HG03196 (cell line): ENCODE results near the gene SLC51B.
"Not testable (repeated sequence)": the region's sequence is repeated elsewhere in the genome, so short reads cannot be mapped to it uniquely, and the experiment has no call there.

Experiments used
- ATAC-seq: cut with Tn5 transposase; IDR thresholded peaks from one replicate; pipeline ENCODE4 v1.9.1; 2021; ENCODE audit not compliant: unreplicated experiment

SLC51B gene

DNA sequence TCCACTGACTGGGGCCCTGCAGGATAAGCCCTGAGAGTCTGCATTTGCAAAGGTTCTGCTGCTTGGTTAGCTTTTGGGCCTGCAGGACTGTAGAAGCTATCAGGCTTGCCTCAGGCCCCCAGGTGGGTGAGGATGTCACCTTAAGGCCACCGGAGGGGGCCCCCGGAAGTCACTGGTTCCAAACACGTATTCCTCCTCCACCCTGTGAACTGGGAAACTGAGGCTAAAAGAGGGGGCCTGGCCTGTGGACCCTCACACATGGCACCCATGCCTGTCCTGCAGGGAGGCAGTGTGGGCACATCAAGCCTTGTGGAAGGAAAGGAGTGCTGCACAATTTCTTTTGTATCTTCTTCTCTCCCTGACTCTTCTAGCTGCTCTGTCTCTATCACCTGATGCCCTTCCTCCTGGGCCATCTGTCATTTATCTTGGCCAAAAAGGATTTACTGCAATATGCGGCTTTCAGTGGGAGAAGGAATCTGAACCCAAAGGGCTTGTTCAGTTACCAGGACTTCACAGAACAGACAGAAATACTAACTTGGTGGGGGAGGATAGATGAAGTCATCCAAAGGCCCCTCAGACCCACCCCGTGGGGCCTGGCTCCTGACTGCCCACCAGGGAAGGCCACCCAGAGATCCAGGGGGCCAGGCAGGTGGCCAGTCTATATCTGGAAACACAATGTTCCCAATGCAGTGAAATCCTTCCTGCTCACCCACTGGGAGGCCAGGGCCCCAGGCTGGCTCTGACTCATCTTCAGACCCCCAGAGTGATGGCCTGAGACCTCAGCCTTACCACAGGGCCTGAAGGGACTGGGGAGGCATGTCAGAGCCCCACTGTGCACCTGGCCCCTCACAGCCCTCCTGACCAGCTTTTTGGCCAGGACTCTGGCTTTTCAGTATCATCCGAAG is 51.5 kb downstream of the SLC51B start:
- ATAC-seq = no peak

DNA sequence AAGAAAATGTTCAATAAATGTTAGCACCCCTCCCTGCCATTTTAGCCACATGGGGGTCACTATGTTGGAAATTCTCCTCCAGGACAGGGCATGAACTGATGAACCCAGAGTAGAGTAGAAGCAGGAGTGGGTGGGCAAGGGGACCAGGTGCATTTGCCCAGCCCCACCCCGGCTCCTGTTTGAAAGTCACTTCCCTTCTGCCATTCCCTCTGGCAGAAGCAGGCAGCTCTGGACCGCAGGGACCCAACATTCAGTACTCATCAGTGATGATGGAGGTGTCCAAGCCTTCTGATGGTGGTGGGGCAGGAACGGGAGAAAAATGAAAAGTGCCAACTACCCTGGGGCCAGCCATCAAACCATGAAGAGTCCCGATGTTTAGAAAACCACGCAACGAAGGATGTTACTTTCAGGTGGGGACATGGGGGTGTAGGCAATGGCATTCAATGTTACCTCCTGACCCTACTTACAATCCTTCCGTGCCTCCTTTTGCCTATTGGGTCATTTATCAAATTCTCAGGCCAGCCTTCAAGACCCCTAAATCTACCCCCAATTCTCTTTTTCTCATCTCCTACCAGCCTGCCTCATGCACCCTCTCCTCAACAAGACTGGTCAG is 52.6 kb downstream of the SLC51B start:
- ATAC-seq = no peak

DNA sequence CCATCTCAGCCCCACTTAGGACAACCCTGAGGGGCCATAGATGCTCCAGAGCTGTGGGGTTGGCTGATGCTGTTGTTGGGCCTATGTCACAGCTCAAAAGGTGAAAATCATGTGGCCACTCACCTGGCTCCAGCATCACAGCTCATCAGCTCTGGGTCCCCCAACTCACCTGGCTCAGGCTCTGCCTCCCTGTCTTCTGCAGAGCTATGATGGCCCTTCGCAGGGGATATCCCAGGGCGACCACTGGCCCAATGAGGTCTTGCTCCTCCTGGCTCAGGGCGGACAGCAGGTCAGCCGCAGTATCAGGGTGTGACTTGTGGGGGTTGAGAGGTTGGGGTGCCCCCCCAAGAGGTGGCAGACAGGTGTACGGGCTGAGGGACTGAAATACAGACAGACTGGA is 54.1 kb downstream of the SLC51B start:
- no peak for ATAC-seq

DNA sequence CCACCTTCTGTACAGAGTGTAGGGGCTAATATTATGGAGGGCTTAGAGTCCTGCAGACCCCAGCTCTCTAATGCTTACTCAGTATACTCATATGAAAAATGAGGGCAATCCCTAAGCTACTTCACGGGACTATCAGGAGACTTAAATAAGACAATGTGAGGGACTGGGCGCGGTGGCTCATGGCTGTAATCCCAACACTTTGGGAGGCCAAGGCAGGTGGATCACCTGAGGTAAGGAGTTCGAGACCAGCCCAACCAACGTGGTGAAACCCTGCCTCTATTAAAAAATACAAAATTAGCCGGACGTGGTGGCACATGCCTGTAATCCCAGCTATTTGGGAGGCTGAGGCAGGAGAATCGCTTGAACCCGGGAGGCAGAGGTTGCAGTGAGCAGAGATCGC is 54.6 kb downstream of the SLC51B start:
- ATAC-seq = not testable (repeated sequence)

DNA sequence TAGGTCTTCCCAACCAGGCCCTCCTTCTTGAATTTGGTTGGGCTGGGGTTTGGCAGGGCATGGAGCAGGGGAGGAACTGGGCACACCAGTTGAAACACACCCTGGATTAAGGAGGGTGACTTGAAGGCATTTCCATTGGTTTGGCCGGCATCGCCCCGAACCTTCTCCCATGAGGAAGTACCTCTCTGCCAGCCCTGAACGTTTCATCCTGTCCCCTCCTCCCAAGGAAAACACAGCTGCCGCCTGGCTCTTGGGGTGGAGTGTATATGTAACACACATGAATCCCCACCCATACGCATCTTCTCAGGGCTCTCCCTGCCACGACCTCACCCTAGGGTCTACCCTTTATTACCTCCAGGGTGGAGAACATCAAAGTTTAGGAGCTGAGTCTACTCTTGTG is 55.3 kb downstream of the SLC51B start:
- no peak for ATAC-seq

DNA sequence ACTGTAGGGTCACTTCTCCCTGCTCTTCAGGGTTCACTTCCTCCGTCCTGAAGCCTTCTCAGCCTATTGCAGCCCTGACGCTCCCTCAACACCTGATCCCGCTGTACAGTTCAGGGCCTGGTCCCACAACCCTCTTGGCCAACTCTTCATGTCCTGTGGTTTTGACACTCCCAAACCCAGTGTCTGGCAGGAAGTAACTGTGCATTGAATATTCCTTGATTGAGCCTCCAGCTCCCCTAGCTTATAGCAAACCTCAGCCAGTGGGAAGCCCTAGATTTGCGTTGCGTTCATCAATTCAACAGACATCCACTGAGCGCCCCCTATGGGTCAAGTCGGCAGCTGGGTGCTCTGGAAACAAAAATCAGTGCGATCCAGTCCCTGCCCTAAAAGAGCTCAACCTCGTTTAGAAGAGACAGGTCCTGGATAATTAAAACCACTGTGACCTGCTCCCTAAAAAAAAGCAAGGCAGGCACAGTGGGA is 56.3 kb downstream of the SLC51B start:
- ATAC-seq = no peak

DNA sequence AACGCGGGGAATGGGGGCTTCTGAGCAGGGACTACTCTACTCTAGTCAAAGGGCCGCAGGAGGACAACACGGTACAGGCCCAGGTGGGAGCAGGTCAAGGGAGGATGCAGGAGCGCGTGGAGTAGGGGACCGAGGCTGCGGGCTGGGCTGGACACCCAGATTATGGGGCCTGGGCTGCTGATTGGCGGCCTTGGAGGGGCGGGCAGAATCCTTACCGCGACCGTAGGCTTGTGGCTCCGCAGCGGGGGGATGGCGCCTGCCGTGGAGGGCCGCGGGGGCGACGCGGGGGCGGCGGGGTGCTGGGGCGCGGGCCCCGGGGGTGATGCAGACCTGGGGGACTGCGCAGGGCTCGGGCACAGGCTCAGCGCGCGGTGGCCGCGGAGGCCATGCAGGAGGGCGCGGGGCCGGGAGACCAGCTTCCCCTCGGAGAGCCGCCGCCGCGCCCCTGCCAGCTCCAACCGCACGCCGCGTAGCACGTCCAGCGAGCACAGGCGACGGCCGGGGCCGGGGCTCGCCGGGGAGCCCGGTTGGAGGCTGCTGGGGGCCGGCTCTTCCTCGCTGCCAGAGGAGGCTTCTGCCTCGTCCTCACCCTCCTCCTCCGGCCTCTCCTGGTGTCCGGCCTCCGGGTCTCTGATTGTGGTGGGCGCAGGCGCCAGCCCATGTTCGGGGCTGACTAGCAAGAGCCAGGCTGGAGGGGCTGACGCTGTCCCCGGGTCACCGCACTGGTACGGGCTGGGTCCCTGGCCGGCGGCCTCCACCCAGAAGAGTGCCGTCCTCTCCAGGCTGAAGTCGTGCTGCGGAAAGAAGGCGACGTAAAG is 56.9 kb downstream of the SLC51B start:
- ATAC-seq = no peak

DNA sequence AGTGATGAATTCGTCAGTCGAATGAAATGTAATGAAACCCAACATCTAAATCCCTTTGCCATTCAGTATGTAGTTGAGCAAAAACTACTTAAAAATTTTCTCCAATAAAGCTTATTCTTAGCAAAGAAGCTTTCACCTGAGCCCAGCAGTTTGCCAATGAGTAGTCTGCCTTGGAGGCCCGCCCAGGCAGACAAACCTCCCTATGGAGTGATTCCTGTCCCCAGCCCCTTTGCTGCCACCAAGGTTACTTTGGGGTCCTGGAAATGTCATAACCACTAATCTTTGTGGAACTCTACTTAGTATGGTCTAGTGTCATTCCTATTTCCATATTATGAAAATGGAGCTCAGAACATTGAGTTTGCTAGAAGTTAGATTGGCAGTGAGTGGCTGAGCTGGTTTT is 57.7 kb downstream of the SLC51B start:
- ATAC-seq = no peak
